ENCODE data around the gene DGCR8.

DNA sequence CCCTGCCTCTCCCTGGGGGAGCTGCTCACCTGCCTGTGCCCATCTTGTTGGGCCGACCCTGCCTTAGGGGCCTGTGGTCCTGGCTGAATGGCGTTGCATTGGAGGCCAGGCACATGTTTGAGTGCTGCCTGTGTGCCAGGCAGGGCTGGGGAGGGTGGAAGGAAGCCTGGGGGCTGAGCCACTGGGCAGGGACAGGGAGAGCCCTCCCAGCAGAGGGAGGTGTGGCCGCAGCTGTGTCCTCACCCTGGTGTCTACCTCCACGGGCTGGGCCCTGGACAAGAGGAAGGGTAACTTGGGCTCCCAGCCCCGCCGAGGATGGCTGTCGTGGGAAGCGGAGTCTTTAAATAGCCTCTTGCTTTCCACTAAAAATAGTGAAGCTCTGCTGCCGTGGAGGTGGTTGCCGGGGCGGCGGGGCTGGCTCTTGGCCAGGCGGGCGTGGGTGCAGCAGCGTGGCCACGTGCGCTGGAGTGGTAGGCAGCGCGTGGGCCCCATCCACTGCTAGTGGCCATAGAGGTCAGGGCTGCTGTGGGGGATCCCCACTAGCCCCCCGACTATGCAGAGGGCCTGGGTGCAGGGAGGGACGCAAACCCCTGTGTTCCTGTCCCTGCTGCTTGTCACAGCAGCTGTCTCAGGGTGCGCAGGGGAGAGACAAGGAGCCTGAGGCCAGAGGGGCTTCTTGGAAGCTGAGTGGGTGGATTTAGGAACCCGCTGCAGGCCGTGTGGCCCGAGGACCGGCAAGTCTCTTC lies 57.8 kb downstream of the DGCR8 start:
- TF ChIP-seq, protein P1, sequence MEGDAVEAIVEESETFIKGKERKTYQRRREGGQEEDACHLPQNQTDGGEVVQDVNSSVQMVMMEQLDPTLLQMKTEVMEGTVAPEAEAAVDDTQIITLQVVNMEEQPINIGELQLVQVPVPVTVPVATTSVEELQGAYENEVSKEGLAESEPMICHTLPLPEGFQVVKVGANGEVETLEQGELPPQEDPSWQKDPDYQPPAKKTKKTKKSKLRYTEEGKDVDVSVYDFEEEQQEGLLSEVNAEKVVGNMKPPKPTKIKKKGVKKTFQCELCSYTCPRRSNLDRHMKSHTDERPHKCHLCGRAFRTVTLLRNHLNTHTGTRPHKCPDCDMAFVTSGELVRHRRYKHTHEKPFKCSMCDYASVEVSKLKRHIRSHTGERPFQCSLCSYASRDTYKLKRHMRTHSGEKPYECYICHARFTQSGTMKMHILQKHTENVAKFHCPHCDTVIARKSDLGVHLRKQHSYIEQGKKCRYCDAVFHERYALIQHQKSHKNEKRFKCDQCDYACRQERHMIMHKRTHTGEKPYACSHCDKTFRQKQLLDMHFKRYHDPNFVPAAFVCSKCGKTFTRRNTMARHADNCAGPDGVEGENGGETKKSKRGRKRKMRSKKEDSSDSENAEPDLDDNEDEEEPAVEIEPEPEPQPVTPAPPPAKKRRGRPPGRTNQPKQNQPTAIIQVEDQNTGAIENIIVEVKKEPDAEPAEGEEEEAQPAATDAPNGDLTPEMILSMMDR (conservative IDR thresholded peaks at IDR 0.05; ENCODE audit: low read depth, low read length) = no peak
- TF ChIP-seq EZH2phosphoT487 (IDR thresholded peaks at IDR 0.05; ENCODE audit: borderline replicate concordance, low read length) (no peak), EZH2 (IDR thresholded peaks at IDR 0.05; ENCODE audit: low read length, unreplicated experiment) (no peak)
